Non-pigmented ciliary epithelial cell (primary cell): Measurements from ENCODE around the gene NFATC1.

Source experiments
- DNase-seq: peaks from one replicate; pipeline ENCODE4 v3.0.0-alpha.2; 2010; ENCODE audit warnings: low read depth

The NFATC1 gene

GRCh38 chr18:79572848-79573451 lies 177.2 kb downstream of the NFATC1 start:
- no peak for DNase-seq

DNA sequence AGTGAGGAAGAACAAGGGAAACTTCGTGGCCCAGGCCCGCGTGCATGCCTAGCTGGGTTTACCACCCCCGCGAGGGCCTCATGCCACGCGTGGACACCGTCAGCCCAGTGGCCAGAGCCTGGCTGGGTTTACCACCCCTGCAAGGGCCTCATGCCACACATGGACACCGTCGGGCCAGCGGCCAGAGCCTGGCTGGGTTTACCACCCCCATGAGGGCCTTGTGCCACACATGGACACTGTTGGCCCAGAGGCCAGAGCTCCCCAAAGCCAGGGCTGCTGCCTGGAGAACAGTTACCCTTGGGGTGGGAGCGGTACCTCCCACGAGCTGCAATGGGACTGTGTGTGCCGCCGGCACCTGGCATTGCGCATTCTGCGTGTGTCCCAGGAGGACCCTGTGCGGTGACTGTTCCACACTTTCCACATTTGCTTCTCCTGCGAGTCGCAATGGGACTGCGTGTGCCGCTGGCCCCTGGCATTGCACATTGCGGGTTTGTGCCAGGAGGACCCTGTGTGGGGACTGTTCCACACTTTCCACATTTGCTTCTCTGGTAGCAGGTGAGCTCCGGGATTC lies 178.3 kb downstream of the NFATC1 start:
- no peak for DNase-seq

DNA sequence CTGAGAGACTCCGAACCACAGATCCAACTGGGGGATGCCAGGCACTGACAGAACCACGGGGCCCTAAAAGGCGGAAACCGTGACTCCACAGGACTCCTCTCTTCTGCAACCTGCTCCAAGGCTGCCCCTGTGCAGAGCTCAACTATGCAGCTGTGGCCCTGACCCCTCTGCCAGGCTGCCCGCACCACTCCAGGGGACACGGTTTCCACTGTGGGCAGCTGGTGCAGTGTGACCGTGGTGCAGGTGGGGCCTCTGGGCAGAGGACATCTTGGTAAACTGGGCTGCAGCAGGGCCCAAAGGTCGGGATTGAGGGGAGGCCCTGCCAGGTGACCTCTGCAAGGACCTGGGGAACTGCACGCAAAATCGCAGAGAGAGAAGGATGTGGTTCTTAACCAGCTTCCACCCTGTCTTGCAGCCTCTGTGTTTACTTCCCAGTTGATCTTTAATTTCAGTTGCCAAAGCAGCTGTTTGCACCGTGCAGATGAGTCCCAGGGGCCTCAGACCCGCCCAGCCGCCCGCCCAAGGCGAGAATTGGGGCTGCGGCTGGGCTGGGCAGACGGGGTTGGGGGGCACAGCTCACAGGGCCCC lies 179.3 kb downstream of the NFATC1 start:
- DNase-seq, result no peak

DNA sequence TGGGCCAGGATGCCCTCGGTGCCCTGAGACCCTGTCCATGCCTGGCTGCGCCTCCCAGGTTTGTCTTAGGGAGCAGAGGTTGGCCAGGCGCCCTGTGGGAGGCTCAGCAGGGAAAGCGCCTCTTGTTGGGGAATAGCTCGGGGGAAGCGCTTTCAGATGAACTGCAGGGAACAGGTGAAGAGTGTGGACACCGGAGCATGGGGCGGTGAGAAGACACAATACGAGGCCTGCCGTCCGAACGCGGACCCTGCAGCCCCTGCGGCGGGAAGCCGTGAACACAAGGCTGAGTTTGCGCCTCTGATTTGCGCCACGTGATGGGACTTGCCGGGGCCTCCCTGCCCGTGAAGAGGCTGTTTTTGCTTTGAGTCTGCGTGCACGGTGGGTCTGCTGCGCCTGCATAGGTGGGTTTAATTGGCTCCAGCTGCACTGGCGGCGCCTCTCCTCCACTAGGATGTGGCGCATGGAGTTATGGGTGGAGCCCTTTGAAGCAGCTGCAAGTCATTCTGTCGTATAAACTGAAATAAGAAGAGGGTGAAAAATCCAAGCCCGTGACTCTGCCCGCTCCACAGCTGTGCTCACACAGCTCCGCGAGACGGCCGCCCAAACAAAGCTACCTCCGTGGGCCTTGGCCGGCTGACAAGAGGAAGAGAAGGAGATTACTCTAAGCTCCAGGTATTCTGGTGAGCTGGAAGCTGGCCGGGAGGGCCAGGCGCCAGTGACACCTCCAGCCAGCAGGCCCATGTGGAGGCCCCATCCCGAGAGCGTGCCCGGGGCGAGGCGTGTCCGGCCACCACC lies 180.4 kb downstream of the NFATC1 start:
- DNase-seq, result no peak

- no peak for DNase-seq
These were observed 181.1 kb downstream of the NFATC1 start for GRCh38 chr18:79576686-79577351.

GRCh38 chr18:79577451-79578395 lies 182.0 kb downstream of the NFATC1 start:
- DNase-seq, result no peak

DNA sequence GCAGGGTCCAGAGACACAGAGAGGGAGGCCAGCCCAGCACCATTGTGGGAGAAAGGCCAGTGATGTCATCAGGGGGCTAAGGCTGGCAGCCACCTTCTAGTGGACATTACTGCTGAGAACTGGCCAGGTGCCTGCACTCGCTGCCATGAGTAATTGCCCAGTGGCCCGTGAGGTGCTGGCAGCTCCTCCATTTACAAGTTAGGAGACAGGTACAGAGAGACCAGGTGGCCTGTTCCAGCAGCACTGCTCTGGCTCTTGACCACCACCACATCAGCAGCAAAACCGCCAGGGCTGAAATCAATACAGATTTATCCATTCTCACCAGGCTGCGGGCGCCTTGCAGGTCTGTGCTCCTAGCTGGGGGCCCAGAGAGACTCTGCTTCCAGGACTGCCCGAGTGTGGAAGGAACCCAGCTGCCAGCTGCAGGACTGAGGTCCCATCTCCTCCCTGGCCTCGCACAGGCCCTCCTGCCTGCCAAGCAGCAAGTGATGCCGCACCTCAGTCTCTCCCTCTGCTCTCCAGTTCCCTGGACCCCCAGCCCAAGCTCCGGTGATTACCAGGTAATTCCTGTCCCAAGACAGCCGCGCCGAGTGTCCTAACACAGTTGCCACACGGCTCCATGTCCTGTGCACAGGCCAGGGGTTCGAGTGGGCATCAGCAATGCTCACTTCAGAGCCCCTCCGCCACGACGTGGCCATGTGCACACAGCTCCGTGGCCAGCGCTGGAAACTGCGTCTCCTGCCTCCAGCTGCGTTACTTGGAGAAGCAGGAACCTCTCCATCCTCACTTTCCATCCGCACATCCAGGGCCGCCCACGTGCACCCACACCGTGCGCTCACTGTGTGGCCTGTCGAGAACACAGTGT lies 182.9 kb downstream of the NFATC1 start:
- DNase-seq, result no peak
